Hippocampal formation (tissue), 2 donors: Measurements from ENCODE around the gene LUC7L2.
"Not testable (repeated sequence)": the region's sequence is repeated elsewhere in the genome, so short reads cannot be mapped to it uniquely, and the experiment has no call there.

ENCODE experiments used
- DNase-seq, 2 donors: peaks; one replicate each; lab custom pipeline; 2025; lab: John Stamatoyannopoulos, UW

Gene LUC7L2

DNA sequence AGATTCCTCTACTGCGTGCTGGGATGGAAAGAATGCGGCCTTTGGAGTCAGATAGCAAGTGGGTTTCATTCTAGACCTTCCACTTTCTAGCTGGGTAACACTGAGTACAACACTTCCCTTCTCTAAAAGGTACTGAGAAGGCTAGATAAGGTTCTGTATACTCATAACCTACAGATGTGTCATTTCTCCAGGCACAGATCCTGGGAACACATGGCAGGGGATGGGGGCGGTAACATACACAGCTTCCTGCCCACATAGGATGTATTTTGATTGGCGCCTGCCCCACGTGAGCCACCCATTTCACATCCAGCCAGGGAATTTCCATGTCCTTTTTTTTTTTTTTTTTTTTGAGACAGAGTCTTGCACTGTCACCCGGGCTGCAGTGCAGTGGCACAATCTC is 91.9 kb downstream of the LUC7L2 start:
- DNase-seq, result no peak

DNA sequence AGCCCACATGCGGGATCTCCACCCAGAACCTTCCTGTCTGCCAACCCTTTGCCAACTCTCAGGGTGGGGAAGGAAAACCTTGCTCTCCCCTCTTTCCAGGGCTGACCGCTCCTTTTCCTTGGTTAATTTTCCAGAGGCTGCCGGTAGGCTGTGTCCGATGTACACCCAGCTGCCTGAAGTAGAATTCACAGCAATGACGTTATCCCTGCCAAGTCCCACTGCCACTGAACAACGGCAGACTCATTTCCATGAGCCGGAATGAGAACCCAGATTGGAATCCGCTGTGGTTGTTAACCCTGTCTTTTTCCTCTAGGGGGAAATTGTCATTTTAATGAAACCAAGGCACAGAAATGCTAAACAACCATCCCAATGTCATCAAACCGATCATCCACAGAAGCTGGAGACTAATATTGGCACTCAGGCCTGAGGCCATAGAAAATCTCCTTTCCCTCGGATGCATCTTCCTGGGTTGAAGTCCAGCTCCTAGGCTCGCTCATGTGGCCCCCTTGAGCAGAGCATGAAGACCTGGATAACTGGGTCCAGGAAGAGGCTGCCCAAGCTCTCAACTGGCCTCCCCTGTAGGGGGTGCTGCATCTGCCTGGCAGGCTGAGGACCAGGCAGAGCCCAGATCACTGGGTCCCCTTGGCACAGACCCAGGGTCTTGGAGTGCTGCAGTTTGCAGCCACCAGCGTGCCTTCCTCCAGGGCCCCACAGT is 93.4 kb downstream of the LUC7L2 start:
- no peak for DNase-seq

DNA sequence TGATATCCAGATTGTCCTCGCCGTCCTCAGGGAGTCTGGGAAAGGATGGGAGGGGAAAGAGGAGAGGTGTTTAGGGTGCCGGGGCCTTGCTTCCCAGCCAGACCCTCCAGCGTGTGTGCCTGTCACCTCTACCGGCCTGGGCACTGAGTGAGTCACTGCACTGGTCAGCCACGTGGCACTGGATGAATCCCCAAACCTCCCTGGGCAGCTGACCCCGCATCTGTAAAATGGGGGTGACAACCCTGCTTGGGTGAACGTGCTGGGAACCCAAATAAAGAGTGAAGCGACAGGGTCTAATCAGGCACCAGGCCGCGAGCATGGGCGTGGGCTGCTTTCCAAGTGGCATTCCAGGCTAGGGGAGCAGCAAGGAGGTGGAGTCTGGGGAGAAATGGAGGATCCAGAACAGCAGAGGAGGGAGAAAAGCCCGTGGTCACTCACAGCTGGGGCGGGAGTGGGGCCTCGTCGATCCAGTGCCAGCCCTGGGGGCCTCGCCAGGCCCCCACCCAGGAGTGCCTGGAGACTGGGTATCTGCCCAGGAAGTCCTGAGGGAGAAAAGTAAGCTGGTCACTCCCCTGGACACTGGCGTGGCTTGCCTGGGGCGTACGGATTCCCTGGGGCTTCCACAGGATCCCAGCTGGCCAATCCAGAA is 94.1 kb downstream of the LUC7L2 start:
- DNase-seq, result no peak

DNA sequence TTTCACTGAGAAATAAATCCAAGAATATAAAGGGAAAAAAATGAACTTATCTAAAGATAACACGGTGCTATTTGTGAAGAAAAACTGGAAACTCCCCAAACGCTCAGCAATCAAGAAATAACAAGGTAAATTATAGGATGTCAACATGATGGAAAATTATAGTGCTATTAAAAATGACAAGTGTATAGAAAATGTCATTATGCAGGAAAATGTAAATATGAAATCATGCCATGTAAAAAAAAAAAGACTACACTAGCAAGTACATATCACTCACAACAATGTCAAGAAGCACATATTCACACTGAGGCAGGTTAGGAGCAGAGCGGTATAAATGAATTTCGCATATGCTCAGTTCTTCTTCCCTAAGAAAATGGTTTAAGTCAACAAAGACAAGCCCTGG is 96.1 kb downstream of the LUC7L2 start:
- no peak for DNase-seq

DNA sequence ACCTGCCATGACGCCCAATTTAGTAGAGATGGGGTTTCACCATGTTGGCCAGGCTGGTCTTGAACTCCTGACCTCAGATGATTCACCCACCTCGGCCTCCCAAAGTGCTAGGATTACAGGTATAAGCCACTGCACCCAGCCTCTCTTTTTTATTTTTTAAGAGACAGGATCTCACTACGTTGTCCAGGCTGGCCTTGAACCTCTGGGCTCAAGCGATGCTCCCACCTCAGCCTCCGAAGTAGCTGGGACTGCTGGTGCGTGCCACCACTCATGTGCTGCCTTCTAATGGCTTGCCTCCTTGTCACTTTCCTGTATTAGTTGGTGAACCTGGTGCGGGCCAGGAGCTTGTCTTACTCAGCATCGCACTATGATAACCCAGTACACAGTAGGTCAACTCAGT is 96.8 kb downstream of the LUC7L2 start:
- DNase-seq, result no peak

DNA sequence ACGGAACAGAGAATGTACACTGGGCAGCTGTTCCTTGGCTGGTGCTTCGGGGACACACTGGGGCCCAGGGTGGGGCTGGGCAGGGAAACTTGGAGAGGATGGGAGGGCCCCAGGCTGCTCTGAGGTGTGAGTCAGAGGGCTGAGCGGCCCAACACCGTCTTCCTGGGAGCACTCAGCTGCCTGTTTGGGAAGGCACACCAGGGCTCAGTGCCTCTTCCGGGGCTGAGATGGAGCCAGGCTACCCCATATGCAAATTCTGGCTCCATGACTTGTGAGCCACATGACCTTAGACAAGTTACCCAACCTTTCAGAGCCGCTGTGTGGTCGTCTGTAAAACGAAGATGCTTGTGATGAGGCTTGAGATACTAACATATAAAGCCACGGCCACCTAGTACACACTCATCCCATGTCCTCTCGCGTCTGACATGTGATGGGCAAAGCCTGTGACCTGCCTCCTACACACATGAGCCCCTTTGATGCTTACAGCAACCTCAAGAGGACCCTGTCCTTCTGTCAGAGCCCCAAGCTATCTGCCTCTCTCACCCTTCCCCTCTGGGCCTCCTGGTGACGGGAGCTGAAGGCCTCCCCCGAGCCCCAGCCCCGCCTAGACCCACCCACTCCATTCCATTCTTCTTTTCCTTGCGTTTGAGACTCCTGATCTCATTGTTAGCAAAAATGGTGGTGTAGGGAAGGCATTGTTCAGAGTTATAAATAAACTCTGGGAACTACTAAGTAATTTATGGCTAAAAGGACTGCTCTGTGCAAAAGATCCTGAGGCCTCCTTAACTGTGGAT is 97.7 kb downstream of the LUC7L2 start:
- DNase-seq, result no peak

DNA sequence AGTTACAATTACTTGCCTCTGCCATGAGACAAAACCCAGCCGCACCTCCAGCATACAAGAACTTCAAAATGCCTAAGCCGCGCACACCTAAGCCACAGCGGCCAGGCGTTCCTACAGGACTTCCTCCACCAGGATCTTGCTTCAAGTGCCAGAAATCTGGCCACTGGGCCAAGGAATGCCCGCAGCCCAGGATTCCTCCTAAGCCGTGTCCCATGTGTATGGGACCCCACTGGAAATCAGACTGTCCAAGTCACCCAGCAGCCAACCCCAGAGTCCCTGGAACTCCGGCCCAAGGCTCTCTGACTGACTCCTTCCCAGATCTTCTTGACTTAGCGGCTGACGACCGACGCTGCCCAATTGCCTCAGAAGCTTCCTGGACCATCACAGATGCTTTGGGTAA is 103.7 kb downstream of the LUC7L2 start:
- DNase-seq, result not testable (repeated sequence)

DNA sequence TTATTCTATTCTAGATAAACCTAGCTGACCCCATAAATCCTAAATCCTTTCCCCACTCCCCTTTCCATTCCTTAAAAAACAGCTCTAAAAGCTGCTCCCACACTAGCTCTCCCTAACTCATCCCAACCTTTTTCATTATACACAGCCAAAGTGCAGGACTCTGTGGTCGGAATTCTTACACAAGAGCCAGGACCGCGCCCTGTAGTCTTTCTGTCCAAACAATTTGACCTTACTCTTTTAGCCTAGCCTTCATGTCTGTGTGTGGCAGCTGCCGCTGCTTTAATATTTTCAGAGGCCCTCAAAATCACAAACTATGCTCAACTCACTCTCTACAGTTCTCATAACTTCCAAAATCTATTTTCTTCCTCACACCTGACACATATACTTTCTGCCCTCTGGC is 104.8 kb downstream of the LUC7L2 start:
- DNase-seq, result not testable (repeated sequence)

DNA sequence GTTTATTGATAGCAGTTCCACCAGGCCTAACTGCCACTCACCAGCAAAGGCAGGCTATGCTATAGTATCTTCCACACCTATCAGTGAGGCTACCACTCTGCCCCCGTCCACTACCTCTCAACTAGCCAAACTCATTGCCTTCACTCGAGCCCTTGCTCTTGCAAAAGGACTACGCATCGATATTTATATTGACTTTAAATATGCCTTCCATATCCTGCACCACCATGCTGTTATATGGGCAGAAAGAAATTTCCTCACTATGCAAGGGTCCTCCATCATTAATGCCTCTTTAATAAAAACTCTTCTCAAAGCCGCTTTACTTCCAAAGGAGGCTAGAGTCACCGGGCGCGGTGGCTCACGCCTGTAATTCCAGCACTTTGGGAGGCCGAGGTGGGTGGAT is 105.4 kb downstream of the LUC7L2 start:
- not testable (repeated sequence) for DNase-seq

DNA sequence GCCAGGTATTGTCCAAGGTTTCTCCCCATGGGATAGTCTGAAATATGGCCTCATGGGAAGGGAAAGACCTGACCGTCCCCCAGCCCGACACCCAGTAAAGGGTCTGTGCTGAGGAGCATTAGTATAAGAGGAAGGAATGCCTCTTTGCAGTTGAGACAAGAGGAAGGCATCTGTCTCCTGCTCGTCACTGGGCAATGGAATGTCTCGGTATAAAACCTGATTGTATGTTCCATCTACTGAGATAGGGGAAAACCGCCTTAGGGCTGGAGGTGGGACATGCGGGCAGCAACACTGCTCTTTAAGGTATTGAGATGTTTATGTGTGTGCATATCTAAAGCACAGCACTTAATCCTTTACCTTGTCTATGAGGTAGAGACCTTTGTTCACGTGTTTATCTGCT is 108.0 kb downstream of the LUC7L2 start:
- DNase-seq, result not testable (repeated sequence)

DNA sequence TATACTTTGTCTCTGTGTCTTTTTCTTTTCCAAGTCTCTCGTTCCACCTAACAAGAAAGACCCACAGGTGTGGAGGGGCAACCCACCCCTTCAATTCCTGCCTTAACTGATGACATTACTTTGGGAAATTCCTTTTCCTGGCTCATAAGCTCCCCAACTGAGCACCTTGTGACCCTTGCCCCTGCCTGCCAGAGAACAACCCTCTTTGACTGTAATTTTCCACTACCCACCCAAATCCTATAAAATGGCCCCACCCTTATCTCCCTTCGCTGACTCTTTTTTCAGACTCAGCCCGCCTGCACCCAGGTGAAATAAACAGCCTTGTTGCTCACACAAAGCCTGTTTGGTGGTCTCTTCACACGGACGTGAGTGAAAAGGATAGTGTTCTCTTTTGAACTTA is 108.6 kb downstream of the LUC7L2 start:
- not testable (repeated sequence) for DNase-seq

DNA sequence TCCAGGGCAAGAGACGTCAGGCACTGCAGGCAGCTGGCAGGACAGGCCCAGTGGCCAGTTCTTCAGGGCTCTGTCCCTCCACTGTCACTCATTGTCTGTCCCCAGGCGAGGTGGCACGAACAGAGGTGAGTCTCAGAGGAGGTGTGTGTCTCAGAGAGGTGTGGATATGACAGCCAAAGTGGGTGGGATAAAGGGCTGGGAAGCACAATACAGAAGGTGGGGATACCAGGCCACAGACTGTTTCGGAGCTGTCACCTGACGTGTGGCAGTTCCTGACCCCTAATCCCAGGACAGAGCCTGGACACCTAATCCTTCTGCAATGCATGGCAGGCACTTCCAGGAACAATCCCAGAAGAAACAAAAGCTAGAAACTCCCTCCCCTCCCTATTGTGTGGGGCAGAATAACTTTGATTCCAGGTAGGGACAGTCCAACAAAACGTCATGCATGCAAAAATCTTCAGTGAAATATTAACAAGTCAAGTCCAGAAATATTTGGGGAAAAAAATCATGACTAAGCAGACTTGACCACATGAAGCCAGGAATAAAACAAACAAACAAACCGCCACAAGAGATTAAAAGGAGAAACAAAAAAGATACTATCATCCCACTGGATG is 112.2 kb downstream of the LUC7L2 start:
- DNase-seq, result no peak
